GM19238 (cell line): ENCODE measurements around the gene RARB.

Experiments
- DNase-seq: peaks from one replicate; pipeline ENCODE4 v3.0.0; 2011; ENCODE audit warnings: low spot score; ENCODE audit not compliant: insufficient read length

RARB gene

DNA sequence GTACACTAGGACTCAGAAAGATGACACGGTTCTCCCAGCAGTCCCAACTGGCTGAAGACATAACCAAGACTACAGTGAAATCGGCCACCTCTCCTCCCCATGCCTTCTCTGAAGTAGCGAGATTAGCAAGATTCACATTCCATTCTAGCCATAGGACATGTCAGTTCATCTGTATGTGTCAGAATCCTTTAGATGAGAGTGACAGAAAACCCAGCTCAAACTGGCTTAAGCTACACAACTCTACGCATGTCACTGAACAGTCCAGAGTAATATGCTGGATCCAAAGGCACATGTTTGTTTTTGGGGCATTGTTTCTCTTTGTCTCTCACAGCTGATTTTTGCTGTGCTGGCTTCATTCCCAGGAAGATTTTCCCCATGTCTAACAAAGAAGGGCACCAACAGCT lies 75.8 kb downstream of the RARB start:
- no peak for DNase-seq

DNA sequence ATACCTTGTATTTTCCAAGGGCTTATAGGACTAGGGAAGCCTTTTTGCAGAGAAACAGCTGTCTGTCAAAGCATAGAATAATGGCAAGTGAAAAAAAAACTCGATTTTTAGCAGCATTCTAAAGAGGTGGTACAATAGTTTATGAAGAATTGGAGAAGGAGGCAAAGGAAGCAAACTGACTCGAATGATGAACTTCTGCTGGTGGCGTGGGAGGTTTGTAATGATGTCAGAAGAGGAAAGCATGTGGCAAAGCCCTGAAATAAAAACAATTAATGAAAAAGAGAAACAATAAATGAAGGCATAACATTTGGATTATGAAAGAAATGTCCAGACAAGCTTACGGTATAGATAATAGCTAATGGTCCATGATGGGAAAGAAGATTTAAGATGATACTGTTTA lies 77.5 kb downstream of the RARB start:
- no peak for DNase-seq

- DNase-seq = no peak
Observed at GRCh38 chr3:25507811-25508210, 79.7 kb downstream of the RARB start.

DNA sequence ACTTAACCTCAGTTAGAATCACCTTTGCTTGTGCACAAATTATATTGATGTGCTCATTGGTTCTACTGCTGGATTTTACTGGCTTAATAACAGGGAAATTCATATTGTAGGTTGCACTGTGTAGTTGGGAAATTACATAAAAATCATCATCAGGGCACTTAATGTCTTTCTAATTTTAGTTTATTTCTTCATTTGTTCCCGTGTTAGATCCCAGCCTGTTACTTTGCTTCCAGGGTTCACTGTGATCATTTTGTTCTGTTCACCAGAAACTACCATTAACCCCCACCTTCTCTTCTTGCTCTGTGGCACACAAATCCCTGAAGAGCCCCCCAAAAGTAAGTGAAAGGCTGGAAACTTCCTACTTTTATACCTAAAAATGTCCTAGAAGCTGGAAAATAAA lies 80.4 kb downstream of the RARB start:
- DNase-seq = no peak

DNA sequence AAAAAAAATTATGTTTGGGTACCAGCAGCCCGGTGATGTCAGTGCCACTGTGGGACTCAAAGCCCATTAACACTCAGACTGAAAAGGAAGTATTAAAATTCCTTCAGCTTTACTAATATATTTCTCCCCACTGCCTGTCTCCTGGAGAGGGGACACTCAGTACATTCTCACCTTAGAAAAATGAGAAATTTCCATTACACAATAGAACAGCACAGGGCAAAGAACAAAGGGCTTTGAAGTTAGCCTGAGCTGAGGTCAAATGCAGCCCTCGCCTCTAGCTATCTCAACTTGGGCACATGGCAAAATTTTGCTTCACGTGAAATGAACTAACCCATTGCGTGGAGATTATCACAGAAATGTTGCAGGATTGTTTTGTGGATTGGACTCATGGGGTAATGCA lies 80.8 kb downstream of the RARB start:
- DNase-seq = no peak

DNA sequence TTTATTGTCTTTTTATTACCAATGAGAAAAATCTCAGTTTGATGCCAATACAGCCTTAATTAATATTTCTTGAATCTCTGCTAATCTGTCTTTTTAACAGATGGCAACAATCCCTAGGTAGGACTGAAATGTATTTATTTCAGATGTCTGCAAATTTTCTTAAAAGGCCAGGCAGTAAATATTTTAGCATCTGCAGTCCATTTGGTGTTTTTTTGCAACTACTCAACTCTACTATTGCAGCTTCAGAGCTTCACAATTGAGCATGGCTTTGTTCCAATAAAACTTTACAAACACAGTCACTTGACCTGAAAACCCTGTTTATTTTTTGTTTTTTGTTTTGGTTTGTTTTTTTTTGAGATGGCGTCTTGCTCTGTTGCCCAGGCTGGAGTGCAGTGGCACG lies 82.7 kb downstream of the RARB start:
- DNase-seq = no peak

DNA sequence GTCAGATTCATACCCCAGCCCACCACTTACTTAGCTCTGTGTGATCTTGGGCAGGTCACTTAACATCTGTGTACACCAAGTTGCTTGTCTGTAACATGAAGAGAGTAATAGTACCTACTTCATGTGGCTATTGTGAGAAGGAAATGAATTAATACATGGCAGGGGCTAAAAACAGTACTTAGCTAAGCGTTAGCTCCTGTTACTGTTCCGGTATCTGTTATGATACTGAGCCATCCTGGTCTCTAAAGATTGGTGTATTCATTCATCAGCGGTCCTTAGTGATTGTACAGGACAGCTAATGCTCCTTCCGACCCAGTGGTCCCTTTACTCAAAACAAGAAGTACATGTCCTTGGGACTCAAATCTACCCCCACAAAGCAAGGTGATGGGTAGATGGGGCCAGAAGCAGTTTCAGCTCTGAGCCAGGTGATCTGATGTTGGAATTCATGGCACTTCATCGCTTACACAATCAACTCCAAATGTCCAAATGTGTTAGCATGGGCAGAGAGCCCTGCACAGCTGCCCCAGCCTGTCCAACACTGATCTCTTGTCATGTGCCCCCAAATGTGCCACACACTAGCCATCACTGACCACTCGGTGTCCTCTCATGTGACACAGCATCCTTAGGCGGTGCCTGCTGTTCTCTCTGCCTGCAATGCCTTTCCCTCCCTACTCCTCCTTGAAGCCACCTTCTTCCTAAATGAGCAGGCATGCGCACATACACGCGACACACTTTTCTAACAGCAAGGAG lies 84.1 kb downstream of the RARB start:
- DNase-seq = no peak

DNA sequence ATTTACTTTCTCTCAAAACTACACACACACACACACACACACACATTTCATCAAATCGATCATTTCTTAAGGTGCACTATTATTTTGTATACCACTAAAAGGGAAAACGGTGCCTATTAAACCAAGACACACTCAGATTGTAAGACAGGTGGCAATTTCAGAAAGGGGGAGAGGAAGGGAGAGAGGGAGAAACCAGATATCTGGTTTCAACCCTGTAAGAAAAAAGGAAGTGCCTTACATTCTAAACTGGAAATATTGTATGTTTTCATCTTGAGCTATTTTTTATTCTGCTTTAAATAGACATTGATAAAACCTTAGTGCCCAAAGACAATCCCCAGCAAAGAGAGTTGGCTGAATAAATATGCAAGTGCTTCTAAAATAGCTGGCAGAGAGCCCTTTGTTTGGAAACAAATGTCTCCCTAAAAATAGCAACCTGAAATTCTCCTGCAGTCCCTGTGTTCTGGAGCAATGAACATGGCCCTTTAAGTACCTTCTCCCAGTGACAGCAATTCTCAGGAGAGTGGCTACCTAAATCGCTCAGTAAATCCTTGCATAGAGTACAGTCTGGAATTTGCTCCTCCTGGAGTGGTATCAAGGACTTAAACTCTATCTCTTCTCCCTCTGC lies 85.7 kb downstream of the RARB start:
- DNase-seq = no peak

- no peak for DNase-seq
Observed at GRCh38 chr3:25515171-25515570, 87.1 kb downstream of the RARB start.

- DNase-seq = no peak
Observed at GRCh38 chr3:25520926-25521559, 93.0 kb downstream of the RARB start.

- DNase-seq = no peak
Observed at GRCh38 chr3:25527336-25527735, 99.3 kb downstream of the RARB start.

DNA sequence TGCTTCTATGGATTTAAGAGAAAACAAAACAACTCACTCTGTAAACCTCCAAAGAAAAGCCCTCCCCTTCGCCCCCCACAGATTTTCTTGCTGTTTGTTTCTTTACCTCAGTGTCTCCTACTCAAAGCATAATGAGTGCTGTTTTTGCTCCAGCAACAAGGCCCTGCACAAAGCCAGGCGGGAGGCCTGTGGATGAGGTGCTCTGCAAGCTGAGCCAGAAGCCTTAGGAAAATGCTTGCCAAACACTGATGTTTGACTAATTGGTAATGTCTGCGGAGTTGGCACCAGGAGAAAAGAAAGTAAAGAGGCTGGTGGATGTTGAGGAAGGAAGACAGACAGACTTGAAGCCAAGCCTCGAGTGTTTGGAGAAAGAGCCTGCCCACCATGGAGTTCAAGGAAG lies 99.7 kb downstream of the RARB start:
- DNase-seq = no peak

DNA sequence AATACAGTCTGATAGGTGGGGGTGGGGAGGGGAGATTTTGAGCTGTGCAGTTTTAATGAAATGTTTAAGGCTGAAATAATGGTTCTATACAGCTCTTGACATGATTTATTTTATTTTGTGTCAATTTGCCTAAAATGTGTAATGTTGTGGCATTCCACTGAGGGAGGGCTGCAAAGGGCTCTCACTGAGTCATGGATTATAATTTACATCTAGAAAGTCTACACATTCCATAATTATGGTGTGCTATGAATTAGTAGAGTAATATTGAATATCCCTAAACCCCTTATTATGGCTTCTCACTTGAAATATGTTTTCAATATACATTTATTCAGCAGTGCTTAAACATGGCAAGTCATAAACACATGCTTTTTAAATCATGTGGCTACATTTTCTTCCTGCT lies 103.9 kb downstream of the RARB start:
- DNase-seq = no peak

DNA sequence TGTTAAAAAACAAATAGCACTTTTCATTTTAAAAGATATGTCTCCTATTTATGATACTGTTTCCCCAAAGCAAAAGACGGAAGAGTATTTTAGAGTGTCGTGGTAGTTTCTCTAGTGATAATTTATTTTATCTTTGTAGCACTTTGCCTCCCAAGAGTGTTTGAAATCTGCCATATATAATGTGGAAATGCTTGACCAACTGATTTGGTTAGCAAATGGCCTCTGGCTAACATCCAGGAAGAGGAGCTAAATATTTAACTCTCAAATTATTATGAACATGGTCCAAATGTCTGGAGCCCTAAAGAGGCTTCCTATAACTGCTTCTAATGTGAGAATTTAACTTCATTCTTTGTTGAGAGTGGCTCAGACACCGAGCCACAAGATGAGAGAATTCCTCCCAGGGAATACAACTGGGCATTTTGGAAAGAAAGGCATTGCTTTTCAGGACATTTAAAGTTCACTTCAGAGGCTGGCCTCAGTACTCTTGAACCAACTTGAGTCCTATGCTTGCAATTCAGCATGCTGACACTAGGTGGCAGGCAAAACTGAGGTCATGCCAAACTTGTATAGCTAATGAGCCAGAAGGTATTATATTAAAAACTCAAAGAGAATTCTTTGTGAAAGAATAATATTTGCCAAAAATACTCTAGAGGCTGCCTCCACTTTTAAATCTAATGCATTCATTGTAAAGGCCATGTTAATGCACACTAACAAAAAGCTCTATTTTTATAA lies 104.5 kb downstream of the RARB start:
- peak; percentile 2 for DNase-seq

- DNase-seq = no peak
Observed at GRCh38 chr3:25533399-25533798, 105.3 kb downstream of the RARB start.

GRCh38 chr3:25534007-25534406 lies 105.9 kb downstream of the RARB start:
- DNase-seq = no peak

GRCh38 chr3:25536521-25537391 lies 108.7 kb downstream of the RARB start:
- DNase-seq = no peak

- no peak for DNase-seq
Observed at GRCh38 chr3:25537516-25537915, 109.5 kb downstream of the RARB start.

DNA sequence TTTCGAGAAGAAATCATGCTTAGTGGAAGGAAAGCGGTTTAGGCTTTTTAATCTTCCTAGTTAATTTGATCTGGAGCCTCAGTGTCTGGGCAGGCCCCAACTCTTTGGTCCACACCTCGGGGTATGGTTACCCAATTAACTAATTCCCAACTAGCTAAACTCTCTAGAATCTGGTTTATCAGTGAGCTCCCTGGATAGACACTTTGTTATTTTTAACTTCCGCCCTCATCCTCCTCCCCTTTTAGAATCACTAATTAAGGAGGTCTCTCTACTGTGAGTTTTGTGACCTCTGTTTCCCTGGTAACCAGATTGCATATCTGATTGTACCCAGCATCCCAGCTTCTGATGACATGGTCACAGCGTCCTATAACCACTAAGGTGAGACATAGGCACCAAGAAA lies 112.2 kb downstream of the RARB start:
- DNase-seq = no peak

DNA sequence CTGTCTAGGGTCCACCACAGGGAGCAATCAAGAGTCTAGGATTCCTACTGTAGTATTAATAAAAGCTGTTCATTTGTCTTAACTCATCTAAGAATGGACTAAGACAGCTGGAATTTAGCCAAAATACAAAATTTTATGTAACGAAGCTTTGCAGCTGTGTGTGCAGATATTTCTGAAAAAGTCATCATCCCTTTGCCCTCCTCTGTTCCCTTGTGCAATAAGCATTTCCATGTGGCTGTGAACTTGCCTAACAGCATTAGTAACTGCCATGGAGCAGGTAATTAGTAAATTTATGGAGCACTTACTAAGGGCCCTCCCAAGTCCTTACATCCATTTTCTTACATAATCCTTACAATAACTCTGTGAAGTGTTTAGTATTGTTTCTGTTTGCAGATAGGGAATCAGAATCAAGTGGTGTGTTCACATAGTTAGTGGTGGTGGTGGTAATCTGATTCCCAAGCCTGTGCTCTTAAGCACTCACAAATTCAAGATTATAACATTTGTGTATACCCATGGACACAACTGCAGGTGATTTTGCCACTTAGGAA lies 114.5 kb downstream of the RARB start:
- no peak for DNase-seq

- DNase-seq = no peak
Observed at GRCh38 chr3:25547103-25547502, 119.0 kb downstream of the RARB start.
